Right atrium auricular region (tissue), 2 donors: ENCODE results near the gene GRM7. TPM values are rescaled to one million over a fixed set of nuclear protein-coding genes. Genes with fewer than 3 reads are reported as not detected.

Source experiments
- DNase-seq: peaks from one replicate; pipeline ENCODE4 v3.0.0-alpha.2; 2019; ENCODE audit warnings: low spot score
- H3K27ac ChIP-seq, 2 donors: fragments of 200-600 bp; sonication (generic); 1 replicate in 1 of 2; 2 replicates in 1 of 2; pipeline ENCODE4 v1.5.1; 2016 to 2019
- H3K27me3 ChIP-seq, 2 donors: fragments of 200-600 bp; sonication (generic); one replicate each; pipeline versions ENCODE4 v1.5.1 to v1.6.0; 2017 to 2019
- H3K36me3 ChIP-seq: fragments of 200-600 bp; sonication (generic); one replicate; pipeline ENCODE4 v1.5.1; 2016
- H3K4me1 ChIP-seq, 2 donors: fragments of 200-600 bp; sonication (generic); one replicate each; pipeline versions ENCODE4 v1.5.1 to v1.6.0; 2017 to 2019
- H3K4me3 ChIP-seq, 2 donors: fragments of 200-600 bp; sonication (generic); 1 replicate in 1 of 2; 2 replicates in 1 of 2; pipeline ENCODE4 v1.5.1; 2017 to 2019; ENCODE audit warnings: mild to moderate bottlenecking in 1 of 2, moderate library complexity in 1 of 2
- H3K9me3 ChIP-seq, 2 donors: fragments of 200-600 bp; sonication (generic); one replicate each; pipeline ENCODE4 v1.5.1; 2019
- total RNA-seq, 2 donors: library from RNA; depleted of rRNA; stranded (reverse); fragments of >200 nt; gene quantifications; one replicate each; pipeline ENCODE4 v1.1.0, GENCODE V29; 2016
- TF ChIP-seq, protein P1 (sequence below), 2 donors: fragments of 200-600 bp; sonication (generic); IDR thresholded peaks; one replicate each; pipeline ENCODE4 v1.5.1; 2019; ENCODE audit warnings: antibody characterized with exemption in 2 of 2

The GRM7 gene
- total RNA-seq, 2 donors from 2014 or later: not detected

DNA sequence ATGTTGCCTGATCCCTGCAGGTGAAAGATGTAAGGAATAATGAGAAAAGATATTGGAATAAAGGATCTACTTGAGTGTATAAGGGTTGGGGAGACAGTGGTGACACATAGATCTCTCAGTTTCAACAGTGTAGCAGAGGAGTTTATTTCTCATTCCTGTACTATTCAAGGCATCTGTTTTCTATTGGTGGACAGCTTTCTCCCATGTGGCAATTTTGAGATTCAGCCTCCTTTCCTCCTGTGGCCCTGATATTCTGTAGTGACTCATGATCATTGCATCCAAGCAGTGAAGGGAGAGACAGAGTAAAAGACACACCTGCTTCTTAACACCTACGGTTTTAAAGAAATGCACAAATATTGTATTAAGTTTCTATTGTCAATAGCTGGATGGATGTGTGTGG lies 327.6 kb downstream of the GRM7 start:
- Histone ChIP-seq H3K4me3 (no peak overlapping the region), H3K9me3 (no peaks in the 10 kb centered on the region), H3K27ac (no peak overlapping the region), H3K36me3 (no peaks in the 10 kb centered on the region), H3K27me3 (no peaks in the 10 kb centered on the region), H3K4me1 (no peaks in the 10 kb centered on the region)
- DNase-seq: no peak
- TF ChIP-seq, protein P1, sequence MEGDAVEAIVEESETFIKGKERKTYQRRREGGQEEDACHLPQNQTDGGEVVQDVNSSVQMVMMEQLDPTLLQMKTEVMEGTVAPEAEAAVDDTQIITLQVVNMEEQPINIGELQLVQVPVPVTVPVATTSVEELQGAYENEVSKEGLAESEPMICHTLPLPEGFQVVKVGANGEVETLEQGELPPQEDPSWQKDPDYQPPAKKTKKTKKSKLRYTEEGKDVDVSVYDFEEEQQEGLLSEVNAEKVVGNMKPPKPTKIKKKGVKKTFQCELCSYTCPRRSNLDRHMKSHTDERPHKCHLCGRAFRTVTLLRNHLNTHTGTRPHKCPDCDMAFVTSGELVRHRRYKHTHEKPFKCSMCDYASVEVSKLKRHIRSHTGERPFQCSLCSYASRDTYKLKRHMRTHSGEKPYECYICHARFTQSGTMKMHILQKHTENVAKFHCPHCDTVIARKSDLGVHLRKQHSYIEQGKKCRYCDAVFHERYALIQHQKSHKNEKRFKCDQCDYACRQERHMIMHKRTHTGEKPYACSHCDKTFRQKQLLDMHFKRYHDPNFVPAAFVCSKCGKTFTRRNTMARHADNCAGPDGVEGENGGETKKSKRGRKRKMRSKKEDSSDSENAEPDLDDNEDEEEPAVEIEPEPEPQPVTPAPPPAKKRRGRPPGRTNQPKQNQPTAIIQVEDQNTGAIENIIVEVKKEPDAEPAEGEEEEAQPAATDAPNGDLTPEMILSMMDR (IDR thresholded peaks at IDR 0.05): no peak

GRCh38 chr3:7190095-7190494 lies 329.2 kb downstream of the GRM7 start:
- H3K27me3 ChIP-seq: no peaks in the 10 kb centered on the region
- H3K4me3 ChIP-seq: no peak overlapping the region
- no peaks in the 10 kb centered on the region for H3K4me1 ChIP-seq
- no peak for DNase-seq
- no peak overlapping the region for H3K27ac ChIP-seq
- H3K36me3 ChIP-seq: no peaks in the 10 kb centered on the region
- no peaks in the 10 kb centered on the region for H3K9me3 ChIP-seq
- TF ChIP-seq, protein P1 (IDR thresholded peaks at IDR 0.05): no peak

DNA sequence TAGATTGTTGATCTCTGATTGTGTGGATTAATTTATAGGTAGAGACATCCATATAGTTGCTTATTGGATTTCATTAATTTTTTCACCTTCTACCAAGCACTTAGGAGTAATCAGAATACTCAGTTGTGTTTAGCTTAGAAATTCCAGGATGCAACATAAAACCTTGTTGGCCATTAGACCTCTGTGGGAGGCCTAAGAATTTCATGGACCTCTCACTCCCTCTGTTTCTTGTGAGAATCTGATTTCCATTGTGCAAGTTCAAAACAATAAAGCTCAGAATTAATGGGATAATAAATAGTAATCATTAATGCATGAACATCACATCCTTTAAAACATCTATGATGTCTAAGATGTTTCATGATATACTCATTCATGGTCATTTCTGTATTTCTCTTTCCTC lies 332.4 kb downstream of the GRM7 start:
- Histone ChIP-seq H3K4me3 (no peak overlapping the region), H3K36me3 (no peaks in the 10 kb centered on the region), H3K27ac (no peak overlapping the region), H3K9me3 (no peaks in the 10 kb centered on the region), H3K27me3 (no peaks in the 10 kb centered on the region), H3K4me1 (no peaks in the 10 kb centered on the region)
- no peak for DNase-seq
- TF ChIP-seq, protein P1 (IDR thresholded peaks at IDR 0.05): no peak

- no peak for DNase-seq
- TF ChIP-seq, protein P1 (IDR thresholded peaks at IDR 0.05): no peak
- H3K36me3 ChIP-seq: no peaks in the 10 kb centered on the region
- H3K9me3 ChIP-seq: no peaks in the 10 kb centered on the region
- H3K4me1 ChIP-seq: no peaks in the 10 kb centered on the region
- no peak overlapping the region for H3K4me3 ChIP-seq
- no peak overlapping the region for H3K27ac ChIP-seq
- H3K27me3 ChIP-seq: no peaks in the 10 kb centered on the region
Observed at GRCh38 chr3:7194071-7194835, 333.3 kb downstream of the GRM7 start.

GRCh38 chr3:7195934-7196333 lies 335.0 kb downstream of the GRM7 start:
- Histone ChIP-seq H3K4me1 (no peaks in the 10 kb centered on the region), H3K27ac (no peak overlapping the region), H3K27me3 (no peaks in the 10 kb centered on the region), H3K9me3 (no peaks in the 10 kb centered on the region), H3K4me3 (no peak overlapping the region), H3K36me3 (no peaks in the 10 kb centered on the region)
- TF ChIP-seq, protein P1 (IDR thresholded peaks at IDR 0.05): no peak
- DNase-seq: no peak

DNA sequence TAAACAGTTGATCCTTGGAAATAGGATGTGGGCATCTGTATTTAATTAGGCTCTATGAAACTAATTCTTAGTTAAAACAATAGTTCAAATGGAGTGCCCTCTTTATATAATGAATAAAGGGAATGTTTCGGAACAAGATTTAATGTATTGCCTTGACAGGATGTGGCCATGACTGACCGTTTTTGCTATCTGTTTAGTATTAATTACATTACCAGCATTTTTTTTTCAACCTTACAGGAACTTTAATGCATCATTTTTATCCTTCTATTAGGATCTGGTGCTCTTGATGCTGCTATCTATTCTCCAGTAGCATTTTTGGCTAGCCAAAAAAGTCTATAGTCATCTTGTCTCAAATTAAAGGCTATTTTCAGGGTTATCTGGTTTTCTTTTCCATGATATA lies 340.9 kb downstream of the GRM7 start:
- Histone ChIP-seq H3K36me3 (no peaks in the 10 kb centered on the region), H3K4me3 (no peak overlapping the region), H3K27ac (no peak overlapping the region), H3K27me3 (no peaks in the 10 kb centered on the region), H3K4me1 (no peaks in the 10 kb centered on the region), H3K9me3 (no peaks in the 10 kb centered on the region)
- TF ChIP-seq, protein P1 (IDR thresholded peaks at IDR 0.05): no peak
- DNase-seq: no peak
